DOHH2 (cell line): ENCODE results near the gene SYT7.

Experiments used
- CTCF ChIP-seq: fragments of 200-600 bp; sonication (generic); IDR thresholded peaks from one replicate; pipeline ENCODE4 v1.5.1; 2014; ENCODE audit warnings: antibody characterized with exemption, mild to moderate bottlenecking, low read depth, low read length; ENCODE audit not compliant: poor library complexity, severe bottlenecking
- EZH2phosphoT487 ChIP-seq: fragments of 200-600 bp; sonication (generic); IDR thresholded peaks from 2 replicates; pipeline ENCODE4 v1.6.1; 2017; ENCODE audit warnings: borderline replicate concordance, mild to moderate bottlenecking, antibody characterized with exemption, low read length, moderate library complexity, mixed read lengths

GRCh38 chr11:61569018-61569417 lies 11.9 kb downstream of the SYT7 start:
- TF ChIP-seq CTCF: no peak
- TF ChIP-seq EZH2phosphoT487: no peak
